ENCODE measurements around the gene CAPN9. TPM values are rescaled to one million over a fixed set of nuclear protein-coding genes. Genes with fewer than 3 reads are reported as not detected.

The CAPN9 gene
- total RNA-seq, 1 experiment from 2014 or later, result not detected

- H3K27me3 ChIP-seq (ENCODE audit: low read length), result no peaks in the 10 kb centered on the region
- ATAC-seq (no peak), DNase-seq (no peak)
- intact Hi-C loops (cut with micrococcal nuclease), result no loop called here
- H3F3A ChIP-seq (ENCODE audit: low read length, unreplicated experiment), result no peaks in the 10 kb centered on the region
- no peak overlapping the region for H3K4me3 ChIP-seq (ENCODE audit: low read length)
- no TSS peak for BruUV-seq (replicated peaks)
- 0 out of 2 replicates have a peak, but pooled peaks cover 3% of the 10 kb centered on the region for H3K9me3 ChIP-seq (ENCODE audit: low read length)
- no peaks in the 10 kb centered on the region for H3K9me2 ChIP-seq (replicated peaks; ENCODE audit: low read length)
- POLR2A ChIA-PET (ENCODE audit: unreplicated experiment), result interaction anchor here (0.6 kb wide), 1 partner anchor 18 kb away, joined by 3 read pairs; no protein-coding TSS in a partner anchor
- CTCF ChIA-PET, result no interaction called here
- H3K9ac ChIP-seq (ENCODE audit: low read length), result no peak overlapping the region
- no peak for TF ChIP-seq EZH2 (IDR thresholded peaks at IDR 0.05; ENCODE audit: low read length, unreplicated experiment)
- TF ChIP-seq CTCF (conservative IDR thresholded peaks at IDR 0.05; ENCODE audit: low read depth, low read length), result no peak
- TF ChIP-seq EZH2phosphoT487 (IDR thresholded peaks at IDR 0.05; ENCODE audit: borderline replicate concordance, low read length), result no peak
- H3K36me3 ChIP-seq (ENCODE audit: low read depth, low read length), result peaks cover 31% of the 10 kb centered on the region
- no peak overlapping the region for H2AFZ ChIP-seq (ENCODE audit: low read length)
- no peaks in the 10 kb centered on the region for H4K20me1 ChIP-seq (ENCODE audit: low read length)
- no peak overlapping the region for H3K4me2 ChIP-seq (ENCODE audit: low read length)
- H3K4me1 ChIP-seq (ENCODE audit: insufficient read depth, low read length), result peaks cover 24% of the 10 kb centered on the region
- no peaks in the 10 kb centered on the region for H3K79me2 ChIP-seq (ENCODE audit: low read length)
- no peak overlapping the region for H3K27ac ChIP-seq (ENCODE audit: low read length)
Observed at GRCh38 chr1:230851291-230851691, 104.1 kb downstream of the CAPN9 start.

Other genes with a start within 250 kb of the CAPN9 start
- 42.0 and 51.0 TPM in 2 replicates for gene COG2, start 104.9 kb upstream of the CAPN9 start, total RNA-seq (2014; rRNA removed)
- 0.35 TPM in 1 of 2 replicates, not detected in the other for gene AGT, start 33.3 kb upstream of the CAPN9 start, total RNA-seq (2014; rRNA removed)
- gene C1orf198, start 121.1 kb downstream of the CAPN9 start, total RNA-seq (2014; rRNA removed), result 24.5 and 24.8 TPM in 2 replicates
- 17.0 and 20.2 TPM in 2 replicates for gene TTC13, start 231.5 kb downstream of the CAPN9 start, total RNA-seq (2014; rRNA removed)
- gene ARV1, start 231.7 kb downstream of the CAPN9 start, total RNA-seq (2014; rRNA removed), result 29.4 and 30.6 TPM in 2 replicates